Measurements from ENCODE around the gene ZNF514. TPM values are rescaled to one million over a fixed set of nuclear protein-coding genes. Genes with fewer than 3 reads are reported as not detected.

Gene ZNF514
- total and polyA plus RNA-seq, 2 donors (not counting 1 experiment from before 2014, with no cell fraction given) = 15.5 to 37.0 TPM

DNA sequence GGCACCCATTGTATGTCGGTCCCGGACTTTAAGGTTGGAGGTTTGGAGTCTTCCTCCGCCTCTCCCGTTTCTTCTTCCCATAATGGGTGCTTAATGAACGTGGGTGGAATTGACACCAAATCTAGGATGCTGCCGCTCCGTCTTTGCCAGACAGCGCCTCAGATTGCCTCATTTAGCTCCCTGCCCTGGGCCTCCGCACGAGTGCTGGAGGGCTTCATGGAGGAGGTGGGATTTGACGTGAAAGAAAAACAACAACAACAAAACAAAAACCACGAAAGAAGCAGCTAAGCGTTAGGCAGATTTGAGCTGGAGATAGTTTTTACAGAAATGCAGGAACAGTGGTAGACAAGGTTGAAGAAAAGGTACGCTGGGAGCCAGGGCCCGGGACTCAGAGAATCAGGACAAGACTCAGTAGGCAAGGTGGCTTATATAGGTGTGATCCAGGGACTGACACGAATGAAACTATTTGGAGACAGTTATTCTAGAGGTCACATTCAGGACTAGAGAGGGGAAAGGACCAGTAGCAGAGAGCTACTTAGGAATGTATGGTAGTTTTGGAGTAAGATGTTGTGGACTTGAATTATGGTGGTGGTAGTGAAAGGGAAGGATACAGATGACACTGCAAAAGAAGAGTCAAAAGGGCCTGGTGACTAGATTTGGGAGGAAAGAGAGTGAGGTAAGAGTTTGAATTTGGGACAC is 6.6 kb upstream of the ZNF514 start:
- Mint-ChIP-seq H3K4me1 (peaks cover 28% of the 10 kb centered on the region), H3K9me3 (ENCODE audit: insufficient read depth) (no peaks in the 10 kb centered on the region), H3K27ac (peak overlapping the region; percentile 98), H3K27me3 (no peaks in the 10 kb centered on the region), H3K4me3 (peak overlapping the region; percentile 97)
- Histone ChIP-seq H3K36me3 (replicated peaks in 1 of 2; ENCODE audit: control extremely low read depth in 1 of 2, control insufficient read depth in 1 of 2, extremely low read depth in 1 of 2, insufficient read depth in 2 of 2, low read length in 1 of 2) (no peaks in the 10 kb centered on the region), H2AFZ (ENCODE audit: insufficient read depth, low read depth, low read length, poor library complexity, severe bottlenecking) (peak overlapping the region; percentile 91), H3K79me2 (ENCODE audit: control insufficient read depth, insufficient read depth, low read length) (peaks cover 43% of the 10 kb centered on the region), H3K27ac (ENCODE audit: low read length in 2 of 2) (peak overlapping the region; percentile 80 to 91), H3K9me3 (ENCODE audit: control extremely low read depth in 1 of 3, control insufficient read depth in 2 of 3, insufficient read depth in 1 of 3, low read length in 2 of 3) (no peaks in the 10 kb centered on the region), H3K9ac (ENCODE audit: low read length) (peak overlapping the region; percentile 82), H3K4me3 (ENCODE audit: control extremely low read depth in 1 of 5, extremely low read depth in 1 of 5, insufficient read depth in 1 of 5, low read depth in 2 of 5, low read length in 4 of 5) (peak overlapping the region; percentile 70 to 96 (median 94)), H3K27me3 (replicated peaks in 1 of 4; ENCODE audit: control extremely low read depth in 1 of 4, control insufficient read depth in 3 of 4, insufficient read depth in 4 of 4, low read length in 3 of 4) (no peaks in the 10 kb centered on the region), H4K20me1 (ENCODE audit: control insufficient read depth, insufficient read depth, low read length, poor library complexity, severe bottlenecking) (no peaks in the 10 kb centered on the region), H3K4me1 (ENCODE audit: control insufficient read depth in 2 of 2, insufficient read depth in 2 of 2, low read length in 2 of 2) (peaks cover 11 to 16% of the 10 kb centered on the region in 2 donors), H3K4me2 (replicated peaks; ENCODE audit: low read depth, low read length, poor library complexity, severe bottlenecking) (peak overlapping the region; percentile 90)
- TF ChIP-seq, protein P1, sequence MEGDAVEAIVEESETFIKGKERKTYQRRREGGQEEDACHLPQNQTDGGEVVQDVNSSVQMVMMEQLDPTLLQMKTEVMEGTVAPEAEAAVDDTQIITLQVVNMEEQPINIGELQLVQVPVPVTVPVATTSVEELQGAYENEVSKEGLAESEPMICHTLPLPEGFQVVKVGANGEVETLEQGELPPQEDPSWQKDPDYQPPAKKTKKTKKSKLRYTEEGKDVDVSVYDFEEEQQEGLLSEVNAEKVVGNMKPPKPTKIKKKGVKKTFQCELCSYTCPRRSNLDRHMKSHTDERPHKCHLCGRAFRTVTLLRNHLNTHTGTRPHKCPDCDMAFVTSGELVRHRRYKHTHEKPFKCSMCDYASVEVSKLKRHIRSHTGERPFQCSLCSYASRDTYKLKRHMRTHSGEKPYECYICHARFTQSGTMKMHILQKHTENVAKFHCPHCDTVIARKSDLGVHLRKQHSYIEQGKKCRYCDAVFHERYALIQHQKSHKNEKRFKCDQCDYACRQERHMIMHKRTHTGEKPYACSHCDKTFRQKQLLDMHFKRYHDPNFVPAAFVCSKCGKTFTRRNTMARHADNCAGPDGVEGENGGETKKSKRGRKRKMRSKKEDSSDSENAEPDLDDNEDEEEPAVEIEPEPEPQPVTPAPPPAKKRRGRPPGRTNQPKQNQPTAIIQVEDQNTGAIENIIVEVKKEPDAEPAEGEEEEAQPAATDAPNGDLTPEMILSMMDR (IDR thresholded peaks at IDR 0.05) = no peak
- TF ChIP-seq EZH2 (IDR thresholded peaks at IDR 0.05; ENCODE audit: borderline replicate concordance, insufficient read depth, low read depth, low read length, poor library complexity, severe bottlenecking) = no peak
- ATAC-seq (ENCODE audit: low read depth) (no peak), DNase-seq (no peak)
- 31% methylated on average over 5 of the region's 16 CpGs for WGBS (ENCODE audit: insufficient coverage)
- POLR2A ChIA-PET = interaction anchor here (1.5 kb wide), 1 partner anchor 45 kb away, joined by 4 read pairs; the partner anchor contains the start of gene MRPS5
- intact Hi-C loops (cut with micrococcal nuclease) = no loop called here
- CTCF ChIA-PET = interaction anchor here (1.7 to 2.7 kb wide), 2 partner anchors 40 to 45 kb away, joined by 4 to 14 read pairs; partner anchors contain the start of gene MRPS5
